ENCODE measurements around the gene MFAP2. TPM values are rescaled to one million over a fixed set of nuclear protein-coding genes. Genes with fewer than 3 reads are reported as not detected.

The MFAP2 gene
- total and polyA plus RNA-seq, 2 experiments from 2014 or later: 129 to 255 TPM

GRCh38 chr1:16996845-16997244, 16.4 kb upstream of the MFAP2 start (continued):
- TF ChIP-seq CTCF (conservative IDR thresholded peaks at IDR 0.05; ENCODE audit: low read depth in 2 of 2) (no peak), REST (IDR thresholded peaks at IDR 0.05; ENCODE audit: unreplicated experiment) (no peak), ZNF114 (CRISPR knock-in tag; IDR thresholded peaks at IDR 0.05) (no peak), JUNB (IDR thresholded peaks at IDR 0.05; ENCODE audit: unreplicated experiment) (no peak), NANOG (IDR thresholded peaks at IDR 0.05; ENCODE audit: borderline replicate concordance) (no peak), ZNF331 (CRISPR knock-in tag; IDR thresholded peaks at IDR 0.05; ENCODE audit: low read depth) (no peak), CREB1 (CRISPR knock-in tag; IDR thresholded peaks at IDR 0.05; ENCODE audit: low read depth) (no peak)

- no peak overlapping the region for H3K4me2 ChIP-seq
- Mint-ChIP-seq H3K27me3 (ENCODE audit: insufficient read depth, low read depth, poor library complexity) (peaks cover 4% of the 10 kb centered on the region), H3K36me3 (ENCODE audit: low read depth) (peaks cover 12% of the 10 kb centered on the region; the same call in 2 of the 3 replicates), H3K27ac (no peak overlapping the region), H3K4me1 (no peaks in the 10 kb centered on the region), H3K9me3 (no peaks in the 10 kb centered on the region), H3K4me3 (no peak overlapping the region)
- H3K4me3 ChIP-seq: no peak overlapping the region
- H3K9me2 ChIP-seq (ENCODE audit: insufficient read depth): no peaks in the 10 kb centered on the region
- ATAC-seq (no peak), DNase-seq (ENCODE audit: low spot score) (no peak)
- H4K20me1 ChIP-seq (replicated peaks; ENCODE audit: insufficient read depth): no peaks in the 10 kb centered on the region
- H3F3A ChIP-seq (replicated peaks; ENCODE audit: low read depth): no peaks in the 10 kb centered on the region
- no peak overlapping the region for H2AFZ ChIP-seq
- H3K4me1 ChIP-seq (ENCODE audit: insufficient read depth): no peaks in the 10 kb centered on the region
- H3K36me3 ChIP-seq (ENCODE audit: insufficient read depth): no peaks in the 10 kb centered on the region
- no peaks in the 10 kb centered on the region for H3K27me3 ChIP-seq (ENCODE audit: insufficient read depth)
- H3K27ac ChIP-seq (ENCODE audit: low read depth): no peak overlapping the region
- no peaks in the 10 kb centered on the region for H3K79me2 ChIP-seq (replicated peaks; ENCODE audit: insufficient read depth)
- TF ChIP-seq EZH2 (IDR thresholded peaks at IDR 0.05; ENCODE audit: low read depth, unreplicated experiment) (no peak), ZNF331 (CRISPR knock-in tag; IDR thresholded peaks at IDR 0.05; ENCODE audit: low read depth) (no peak), STAT1 (IDR thresholded peaks at IDR 0.05; ENCODE audit: unreplicated experiment) (no peak), EZH2phosphoT487 (IDR thresholded peaks at IDR 0.05; ENCODE audit: unreplicated experiment) (no peak), ETS1 (IDR thresholded peaks at IDR 0.05) (no peak), JUNB (IDR thresholded peaks at IDR 0.05; ENCODE audit: unreplicated experiment) (no peak), ZNF462 (CRISPR knock-in tag; IDR thresholded peaks at IDR 0.05) (no peak), CREB1 (CRISPR knock-in tag; IDR thresholded peaks at IDR 0.05; ENCODE audit: low read depth) (no peak)
These were observed 13.2 kb upstream of the MFAP2 start for GRCh38 chr1:16993521-16994038.
